KMS-11 (cell line): ENCODE results near the gene PLAAT5.

Experiments
- H2AFZ ChIP-seq: fragments of 200-600 bp; sonication (generic); 2 replicates; pipeline ENCODE4 v1.6.1; 2016; ENCODE audit warnings: antibody characterized with exemption, mixed run types, low read depth
- H3K27ac ChIP-seq: fragments of 200-600 bp; sonication (generic); 2 replicates; pipeline ENCODE4 v1.6.1; 2016; ENCODE audit warnings: mild to moderate bottlenecking, mixed run types
- H3K27me3 ChIP-seq: fragments of 200-600 bp; sonication (generic); 2 replicates; pipeline ENCODE4 v1.6.1; 2017; ENCODE audit warnings: mild to moderate bottlenecking, low read depth, mixed run types, moderate library complexity; ENCODE audit not compliant: insufficient read depth
- H3K36me3 ChIP-seq: fragments of 200-600 bp; sonication (generic); 2 replicates; pipeline ENCODE4 v1.6.1; 2017; ENCODE audit warnings: mild to moderate bottlenecking, mixed run types; ENCODE audit not compliant: insufficient read depth
- H3K4me1 ChIP-seq: fragments of 200-600 bp; sonication (generic); 2 replicates; pipeline ENCODE4 v1.6.1; 2016; ENCODE audit warnings: mild to moderate bottlenecking, low read depth, mixed run types; ENCODE audit not compliant: poor library complexity, severe bottlenecking
- H3K4me2 ChIP-seq: fragments of 200-600 bp; sonication (generic); 2 replicates; pipeline ENCODE4 v1.7.0; 2016; ENCODE audit warnings: mild to moderate bottlenecking, mixed run types
- H3K4me3 ChIP-seq: fragments of 200-600 bp; sonication (generic); IDR thresholded peaks from 2 replicates; pipeline ENCODE4 v1.6.1; 2017; ENCODE audit warnings: low read depth, low read length, mixed read lengths; ENCODE audit not compliant: insufficient read depth
- H3K79me2 ChIP-seq: fragments of 200-600 bp; sonication (generic); 2 replicates; pipeline ENCODE4 v1.6.1; 2016; ENCODE audit warnings: low read depth, mixed run types; ENCODE audit not compliant: insufficient read depth
- H3K9ac ChIP-seq: fragments of 200-600 bp; sonication (generic); 2 replicates; pipeline ENCODE4 v1.6.1; 2016; ENCODE audit warnings: mild to moderate bottlenecking, mixed run types
- H4K20me1 ChIP-seq: fragments of 200-600 bp; sonication (generic); 2 replicates; pipeline ENCODE4 v1.6.1; 2016; ENCODE audit warnings: mild to moderate bottlenecking, mixed run types; ENCODE audit not compliant: insufficient read depth
- TF ChIP-seq, protein P1 (sequence below): fragments of 200-600 bp; sonication (generic); conservative IDR thresholded peaks from 2 replicates; pipeline ENCODE4 v1.6.1; 2017; ENCODE audit warnings: low read depth, mild to moderate bottlenecking, antibody characterized with exemption, low read length, moderate library complexity, mixed read lengths

PLAAT5 gene

DNA sequence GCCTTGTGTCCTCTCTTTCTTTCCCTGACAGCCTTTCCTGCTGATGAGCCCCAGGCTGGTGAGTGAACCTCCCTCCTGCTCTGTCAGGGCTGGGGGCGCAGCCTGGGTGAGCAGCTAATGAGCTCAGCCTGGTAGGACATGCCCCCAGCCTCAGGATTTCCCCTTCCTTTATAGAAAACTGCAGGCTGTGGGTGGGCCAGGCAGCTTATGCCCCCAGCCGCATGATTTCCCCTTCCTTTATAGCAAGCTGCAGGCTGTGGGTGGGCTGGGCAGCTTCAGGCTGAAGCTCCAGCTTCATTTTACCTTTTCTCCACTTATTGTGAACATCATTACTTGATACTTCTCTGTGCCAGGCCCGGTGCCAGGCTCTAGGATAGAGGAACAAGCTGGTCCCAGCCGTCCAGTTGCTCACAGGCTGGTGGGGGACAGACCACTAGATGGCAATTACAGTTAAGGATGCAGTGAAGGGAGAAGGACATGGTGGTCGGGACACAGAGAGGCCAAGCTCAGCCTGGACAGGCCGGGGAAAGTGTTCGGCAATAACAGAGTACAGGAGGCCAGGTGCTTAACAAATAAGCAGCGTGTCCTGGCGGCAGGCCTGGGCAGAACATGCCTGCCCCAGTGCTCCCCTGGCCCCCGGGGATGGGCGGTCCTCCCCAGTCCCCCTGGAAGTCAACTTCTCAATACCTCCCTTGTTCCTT, 20.2 kb upstream of the PLAAT5 start:
- Histone ChIP-seq H3K4me3 (no peak overlapping the region), H3K79me2 (no peaks in the 10 kb centered on the region), H3K4me2 (no peak overlapping the region), H4K20me1 (no peaks in the 10 kb centered on the region), H3K4me1 (peaks cover 11% of the 10 kb centered on the region), H2AFZ (no peak overlapping the region), H3K9ac (no peak overlapping the region), H3K36me3 (no peaks in the 10 kb centered on the region), H3K27ac (no peak overlapping the region), H3K27me3 (no peaks in the 10 kb centered on the region)
- TF ChIP-seq, protein P1, sequence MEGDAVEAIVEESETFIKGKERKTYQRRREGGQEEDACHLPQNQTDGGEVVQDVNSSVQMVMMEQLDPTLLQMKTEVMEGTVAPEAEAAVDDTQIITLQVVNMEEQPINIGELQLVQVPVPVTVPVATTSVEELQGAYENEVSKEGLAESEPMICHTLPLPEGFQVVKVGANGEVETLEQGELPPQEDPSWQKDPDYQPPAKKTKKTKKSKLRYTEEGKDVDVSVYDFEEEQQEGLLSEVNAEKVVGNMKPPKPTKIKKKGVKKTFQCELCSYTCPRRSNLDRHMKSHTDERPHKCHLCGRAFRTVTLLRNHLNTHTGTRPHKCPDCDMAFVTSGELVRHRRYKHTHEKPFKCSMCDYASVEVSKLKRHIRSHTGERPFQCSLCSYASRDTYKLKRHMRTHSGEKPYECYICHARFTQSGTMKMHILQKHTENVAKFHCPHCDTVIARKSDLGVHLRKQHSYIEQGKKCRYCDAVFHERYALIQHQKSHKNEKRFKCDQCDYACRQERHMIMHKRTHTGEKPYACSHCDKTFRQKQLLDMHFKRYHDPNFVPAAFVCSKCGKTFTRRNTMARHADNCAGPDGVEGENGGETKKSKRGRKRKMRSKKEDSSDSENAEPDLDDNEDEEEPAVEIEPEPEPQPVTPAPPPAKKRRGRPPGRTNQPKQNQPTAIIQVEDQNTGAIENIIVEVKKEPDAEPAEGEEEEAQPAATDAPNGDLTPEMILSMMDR: no peak

- Histone ChIP-seq H3K79me2 (no peaks in the 10 kb centered on the region), H3K4me1 (peaks cover 18% of the 10 kb centered on the region), H3K27ac (no peak overlapping the region), H3K4me2 (no peak overlapping the region), H3K27me3 (no peaks in the 10 kb centered on the region), H3K9ac (no peak overlapping the region), H4K20me1 (no peaks in the 10 kb centered on the region), H3K36me3 (no peaks in the 10 kb centered on the region), H3K4me3 (no peak overlapping the region), H2AFZ (no peak overlapping the region)
- TF ChIP-seq, protein P1: no peak
These were observed 19.5 kb upstream of the PLAAT5 start for GRCh38 chr11:63510360-63511047.

GRCh38 chr11:63508745-63509144, 17.8 kb upstream of the PLAAT5 start:
- Histone ChIP-seq H2AFZ (no peak overlapping the region), H3K4me1 (peaks cover 25% of the 10 kb centered on the region), H4K20me1 (no peaks in the 10 kb centered on the region), H3K27me3 (no peaks in the 10 kb centered on the region), H3K4me3 (no peak overlapping the region), H3K79me2 (no peaks in the 10 kb centered on the region), H3K36me3 (no peaks in the 10 kb centered on the region), H3K4me2 (no peak overlapping the region), H3K9ac (no peak overlapping the region), H3K27ac (no peak overlapping the region)
- TF ChIP-seq, protein P1: no peak

- H3K79me2 ChIP-seq: no peaks in the 10 kb centered on the region
- H3K4me2 ChIP-seq: no peak overlapping the region
- H3K4me3 ChIP-seq: no peak overlapping the region
- H3K36me3 ChIP-seq: no peaks in the 10 kb centered on the region
- TF ChIP-seq, protein P1: peak; percentile 36; the same call in 1 of the 2 replicates
- H3K9ac ChIP-seq: no peak overlapping the region
- H2AFZ ChIP-seq: no peak overlapping the region
- peaks cover 33% of the 10 kb centered on the region for H3K4me1 ChIP-seq
- no peaks in the 10 kb centered on the region for H4K20me1 ChIP-seq
- no peak overlapping the region for H3K27ac ChIP-seq
- no peaks in the 10 kb centered on the region for H3K27me3 ChIP-seq
These were observed 17.0 kb upstream of the PLAAT5 start for GRCh38 chr11:63508009-63508408.
